Pulmonary artery endothelial cell (primary cell): ENCODE results near the gene KRTAP22-2. TPM values are rescaled to one million over a fixed set of nuclear protein-coding genes. Genes with fewer than 3 reads are reported as not detected.

Source experiments
- DNase-seq: peaks from one replicate; pipeline ENCODE4 v3.0.0-alpha.2; 2011; ENCODE audit warnings: low read depth, low spot score
- total RNA-seq: library from RNA; depleted of rRNA; stranded (reverse); fragments of >200 nt; gene quantifications from 2 replicates; pipeline ENCODE4 v1.2.3, GENCODE V29; 2014

The KRTAP22-2 gene
- not detected in 2 replicates for total RNA-seq

DNA sequence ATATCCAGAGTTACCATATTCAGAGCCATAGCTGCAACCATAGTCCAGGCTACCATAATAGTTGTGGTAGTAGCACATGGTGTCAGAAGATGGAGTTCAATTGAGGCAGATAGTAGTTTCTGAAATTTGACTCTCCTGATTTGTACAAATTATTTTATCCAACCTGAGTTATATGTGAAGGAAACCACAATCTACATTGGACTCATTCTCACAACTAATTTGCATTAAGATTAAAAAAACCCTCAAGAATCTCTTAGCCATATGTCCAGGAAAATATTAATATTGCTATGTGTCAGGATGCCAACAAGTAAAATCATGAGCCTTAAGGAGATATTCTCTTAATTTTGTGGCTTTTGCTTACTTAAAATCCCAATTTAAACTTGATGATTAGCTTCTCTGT lies at the start of gene KRTAP22-2:
Gene KRTAP22-2, minus strand, starts transcription at position 101 of the 400 bp plus-strand sequence.
- no peak for DNase-seq

DNA sequence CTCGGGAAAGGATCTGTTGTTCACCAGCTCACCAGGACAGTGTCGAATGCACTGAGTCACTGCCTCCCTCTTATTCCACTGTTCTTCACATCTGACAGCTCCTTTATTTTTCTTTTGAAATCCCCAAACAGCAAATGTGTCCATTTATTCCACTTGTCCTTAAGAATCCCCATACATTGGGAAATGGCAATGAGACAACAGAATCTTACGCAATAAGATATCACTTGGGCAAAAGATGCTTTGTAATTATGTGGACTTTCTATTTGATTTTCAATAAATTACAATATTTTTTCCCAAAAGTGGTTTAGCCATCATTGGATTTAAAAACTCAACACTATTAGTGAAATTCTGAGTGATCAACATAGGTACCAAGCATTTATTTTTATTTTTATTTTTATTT lies 48.5 kb upstream of the KRTAP22-2 start:
- DNase-seq: no peak

DNA sequence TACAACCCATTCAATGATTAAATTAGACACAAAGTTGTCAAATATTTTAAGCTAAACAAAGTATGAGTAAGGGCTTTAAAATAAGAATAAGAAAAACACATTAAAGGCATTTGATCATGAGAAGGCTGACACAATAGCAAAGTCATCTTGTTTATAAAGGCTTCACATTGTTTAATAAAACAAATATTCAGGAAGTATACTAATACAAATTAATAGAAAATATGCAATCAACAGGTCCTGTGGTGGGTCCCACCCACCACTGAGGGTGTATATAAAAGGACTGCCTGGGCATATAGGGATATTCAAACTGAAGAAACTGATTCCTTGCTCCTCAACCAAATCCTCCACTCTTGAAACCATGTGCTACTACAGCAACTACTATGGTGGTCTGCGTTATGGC lies 44.7 kb upstream of the KRTAP22-2 start, which contains the start of gene KRTAP20-2:
Gene KRTAP20-2, plus strand, starts transcription at position 301 of the 400 bp plus-strand sequence. Its CDS starts 58 bp downstream, at position 359.
- no peak for DNase-seq

GRCh38 chr21:30629200-30629599 lies 39.0 kb upstream of the KRTAP22-2 start:
- DNase-seq: no peak

- DNase-seq: no peak
Observed at GRCh38 chr21:30628109-30628508, 37.9 kb upstream of the KRTAP22-2 start.

DNA sequence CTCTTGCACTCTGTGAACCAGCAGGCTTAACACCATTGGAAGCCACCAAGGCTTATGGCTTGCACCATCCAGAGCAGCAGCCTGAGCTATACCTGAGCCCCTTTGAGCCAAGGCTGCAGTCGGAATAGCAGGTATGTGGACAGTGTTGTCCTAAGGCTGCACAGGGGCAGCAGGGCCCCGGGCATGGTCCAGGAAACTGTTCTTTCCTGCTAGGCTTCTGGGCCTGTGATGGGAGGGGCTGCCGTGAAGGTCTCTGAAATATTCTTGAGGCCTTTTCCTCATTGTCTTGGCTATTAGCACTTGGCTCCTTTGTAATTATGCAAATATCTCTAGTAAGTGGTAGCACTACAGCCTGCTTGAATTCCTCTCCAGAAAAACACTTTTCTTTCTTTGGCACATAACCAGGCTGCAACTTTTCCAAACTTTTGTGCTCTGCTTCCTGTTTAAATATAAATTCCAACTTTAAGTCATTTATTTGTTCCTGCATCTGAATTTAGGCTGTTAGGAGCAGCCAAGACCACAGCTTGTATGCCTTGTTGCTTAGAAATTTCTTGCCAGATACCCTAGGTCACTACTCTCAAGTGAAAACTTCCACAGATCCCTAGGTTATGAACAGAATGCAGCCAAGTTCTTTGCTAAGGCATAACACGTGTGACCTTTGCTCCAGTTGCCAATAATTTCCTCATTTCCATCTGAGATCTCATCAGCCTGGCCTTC lies 35.4 kb upstream of the KRTAP22-2 start:
- DNase-seq: no peak

- no peak for DNase-seq
Observed at GRCh38 chr21:30623362-30623761, 33.2 kb upstream of the KRTAP22-2 start.

DNA sequence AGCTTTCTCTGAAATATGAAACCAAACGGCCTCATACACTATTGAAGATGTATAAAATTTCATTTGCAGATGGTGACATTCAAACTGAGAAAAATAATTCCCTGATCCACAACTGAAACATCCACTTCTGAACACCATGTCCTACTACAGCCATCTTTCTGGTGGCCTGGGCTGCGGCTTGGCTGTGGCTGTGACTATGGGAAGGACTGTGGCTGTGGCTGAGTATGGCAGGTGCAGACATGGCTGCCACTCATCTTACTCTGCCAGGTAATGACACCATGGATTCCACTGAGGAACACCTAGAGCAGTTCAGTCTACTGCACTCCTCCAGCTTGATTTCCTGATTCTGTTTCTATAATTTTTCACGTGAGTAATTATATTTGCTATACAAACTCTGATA lies 30.3 kb upstream of the KRTAP22-2 start, which contains the start of gene KRTAP20-4:
Gene KRTAP20-4, plus strand, starts transcription at position 106 of the 400 bp plus-strand sequence.
- no peak for DNase-seq

- no peak for DNase-seq
Observed at GRCh38 chr21:30620080-30620479, 29.9 kb upstream of the KRTAP22-2 start.

DNA sequence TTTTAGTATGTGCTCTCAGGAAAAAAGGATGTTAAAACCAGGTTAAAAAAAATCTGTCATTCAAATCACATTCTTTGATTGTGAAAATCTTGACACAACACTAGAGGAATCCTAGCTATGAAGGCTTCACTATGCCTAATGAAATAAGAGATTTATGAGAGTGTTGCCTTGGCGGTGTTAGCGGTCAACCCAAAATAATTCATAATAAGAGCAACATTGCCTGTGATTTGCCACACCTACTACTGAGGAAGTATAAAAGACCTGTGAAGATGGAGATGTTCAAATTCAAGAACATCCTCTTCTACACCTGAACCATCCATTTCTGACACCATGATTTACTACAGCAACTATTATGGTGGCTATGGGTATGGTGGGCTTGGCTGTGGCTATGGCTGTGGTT lies 25.9 kb upstream of the KRTAP22-2 start, which contains the start of gene KRTAP20-1:
Gene KRTAP20-1, plus strand, starts transcription at position 301 of the 400 bp plus-strand sequence. Its CDS starts 30 bp downstream, at position 331.
- no peak for DNase-seq

DNA sequence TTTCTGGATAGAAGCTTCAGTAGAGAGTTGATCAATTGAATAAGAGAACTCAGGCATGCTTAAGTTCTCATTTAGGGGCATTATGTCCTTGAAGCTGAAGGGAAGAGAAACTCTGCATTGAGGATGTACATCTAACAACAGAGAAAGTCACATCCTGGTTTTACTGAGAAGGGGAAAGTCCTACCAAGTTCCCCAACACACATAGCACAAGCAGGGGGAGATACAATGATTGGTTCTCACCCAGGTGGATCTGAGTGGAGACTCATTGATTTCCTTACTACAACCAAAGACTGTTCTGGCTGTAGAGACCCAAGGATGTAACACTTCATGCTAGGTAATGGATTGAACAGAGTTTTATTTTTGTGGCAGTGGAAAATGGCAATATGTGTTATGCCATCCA lies 25.0 kb upstream of the KRTAP22-2 start:
- no peak for DNase-seq

GRCh38 chr21:30613836-30614235 lies 23.6 kb upstream of the KRTAP22-2 start, which contains the start of gene KRTAP6-1:
Gene KRTAP6-1, minus strand, starts transcription at chr21:30613930. Its CDS starts 26 bp downstream, at chr21:30613904.
- DNase-seq: no peak

- DNase-seq: no peak
Observed at GRCh38 chr21:30612132-30612531, 21.9 kb upstream of the KRTAP22-2 start.

DNA sequence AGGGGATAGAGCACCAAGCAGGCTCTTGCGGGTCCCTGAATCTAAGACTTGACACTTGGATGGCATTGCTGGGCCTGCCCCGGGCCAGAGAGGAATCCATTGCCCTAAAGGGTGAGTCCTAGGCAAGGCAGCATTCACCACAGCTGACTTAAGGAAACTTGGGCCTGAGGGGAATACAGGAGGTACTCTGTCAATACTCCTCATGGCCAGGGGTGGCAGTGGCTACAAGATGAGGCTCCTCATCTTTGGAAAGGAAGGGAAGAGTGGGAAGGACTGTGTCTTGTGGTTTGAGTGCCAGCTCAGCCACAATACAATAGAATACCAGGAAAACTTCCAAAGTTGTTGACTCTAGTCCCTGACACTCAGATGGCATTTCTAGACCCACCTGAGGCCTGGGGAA lies 15.8 kb upstream of the KRTAP22-2 start:
- DNase-seq: no peak

DNA sequence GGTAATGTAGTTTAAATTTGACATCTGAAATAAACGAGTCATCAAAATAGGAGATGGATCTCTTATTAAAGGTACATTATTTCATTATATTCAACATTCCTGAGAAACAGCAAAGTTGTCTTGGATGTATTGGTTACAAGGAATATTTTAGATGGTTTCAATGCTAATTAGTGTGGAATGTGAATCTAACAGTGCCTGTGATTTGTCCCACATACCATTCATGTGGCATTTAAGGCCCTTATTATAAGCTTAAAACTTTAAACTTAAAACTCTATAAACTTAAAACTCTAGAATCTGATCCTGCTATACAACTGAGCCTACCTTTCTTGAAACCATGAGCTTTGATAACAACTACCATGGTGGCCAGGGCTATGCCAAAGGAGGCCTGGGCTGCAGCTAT lies 10.6 kb upstream of the KRTAP22-2 start, which contains the start of gene KRTAP22-1:
Gene KRTAP22-1, plus strand, starts transcription at position 301 of the 400 bp plus-strand sequence.
- no peak for DNase-seq

GRCh38 chr21:30598802-30599201 lies 8.6 kb upstream of the KRTAP22-2 start, which contains the start of gene KRTAP6-2:
Gene KRTAP6-2, minus strand, starts transcription at chr21:30598902. Its CDS starts 28 bp downstream, at chr21:30598874.
- no peak for DNase-seq

DNA sequence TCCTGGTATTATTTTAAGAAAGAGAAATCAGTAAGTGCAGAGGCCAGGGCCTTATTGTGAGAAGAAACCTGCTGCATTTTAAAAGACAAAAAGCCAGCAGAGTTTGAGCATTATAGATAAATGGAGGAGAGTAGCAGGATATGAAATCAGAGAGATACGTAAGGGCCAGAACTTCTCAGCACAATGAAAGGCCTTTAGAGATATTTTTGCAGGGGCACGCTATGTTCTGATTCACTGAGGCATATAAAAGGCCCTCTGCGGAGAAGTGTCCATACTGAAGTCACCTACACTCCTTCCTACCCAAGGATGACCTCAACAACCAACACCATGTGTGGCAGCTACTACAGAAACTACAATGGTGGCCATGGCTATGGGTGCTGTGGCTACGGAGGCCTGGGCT lies 1.9 kb upstream of the KRTAP22-2 start, which contains the start of gene KRTAP6-3:
Gene KRTAP6-3, plus strand, starts transcription at position 301 of the 400 bp plus-strand sequence. Its CDS starts 6 bp downstream, at position 307.
- no peak for DNase-seq

- no peak for DNase-seq
Observed at GRCh38 chr21:30582870-30583269, 7.3 kb downstream of the KRTAP22-2 start.

GRCh38 chr21:30580132-30580531 lies 10.1 kb downstream of the KRTAP22-2 start:
- no peak for DNase-seq

DNA sequence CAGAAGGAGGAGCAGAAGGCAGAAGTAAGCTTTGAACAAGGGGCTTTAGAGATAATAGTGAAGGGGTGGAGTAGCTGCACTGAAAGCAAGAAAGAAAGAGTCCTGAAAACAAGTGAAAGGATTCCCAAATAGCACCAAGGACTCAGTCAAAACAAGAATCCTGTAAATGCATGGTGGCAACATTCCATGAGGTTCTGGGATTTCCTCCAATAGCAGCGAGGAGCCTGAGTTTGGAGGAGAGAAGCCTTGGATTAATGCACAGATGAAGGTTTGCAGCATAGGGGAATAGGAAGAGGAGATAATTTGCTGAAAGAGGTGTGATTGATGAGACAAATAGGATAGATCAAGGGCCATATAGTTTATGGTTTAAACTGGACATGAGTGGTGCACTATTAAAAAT lies 10.9 kb downstream of the KRTAP22-2 start:
- DNase-seq: no peak

DNA sequence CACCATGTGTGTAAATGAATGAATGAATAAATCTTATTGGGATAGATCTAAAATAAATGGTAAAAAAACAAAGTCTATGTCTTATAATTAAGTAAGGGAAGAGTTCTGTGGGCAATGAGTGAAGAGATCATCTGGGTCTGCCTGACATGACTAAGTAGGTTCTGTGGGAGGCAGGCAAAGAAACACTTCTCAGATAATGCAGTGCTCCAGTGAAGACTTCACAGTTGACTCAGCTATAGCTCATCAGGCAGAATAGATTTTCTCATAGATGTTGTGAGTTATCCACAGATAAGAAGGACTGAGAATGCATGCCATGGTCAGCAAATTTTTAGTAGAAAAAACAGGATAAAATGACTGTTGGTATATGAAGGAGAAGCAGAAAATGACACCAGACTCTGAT lies 12.4 kb downstream of the KRTAP22-2 start:
- DNase-seq: no peak

- DNase-seq: no peak
Observed at GRCh38 chr21:30567617-30568016, 22.6 kb downstream of the KRTAP22-2 start.

- DNase-seq: no peak
Observed at GRCh38 chr21:30563630-30564029, 26.6 kb downstream of the KRTAP22-2 start.
